ENCODE data around the gene SPTAN1.

Gene SPTAN1

DNA sequence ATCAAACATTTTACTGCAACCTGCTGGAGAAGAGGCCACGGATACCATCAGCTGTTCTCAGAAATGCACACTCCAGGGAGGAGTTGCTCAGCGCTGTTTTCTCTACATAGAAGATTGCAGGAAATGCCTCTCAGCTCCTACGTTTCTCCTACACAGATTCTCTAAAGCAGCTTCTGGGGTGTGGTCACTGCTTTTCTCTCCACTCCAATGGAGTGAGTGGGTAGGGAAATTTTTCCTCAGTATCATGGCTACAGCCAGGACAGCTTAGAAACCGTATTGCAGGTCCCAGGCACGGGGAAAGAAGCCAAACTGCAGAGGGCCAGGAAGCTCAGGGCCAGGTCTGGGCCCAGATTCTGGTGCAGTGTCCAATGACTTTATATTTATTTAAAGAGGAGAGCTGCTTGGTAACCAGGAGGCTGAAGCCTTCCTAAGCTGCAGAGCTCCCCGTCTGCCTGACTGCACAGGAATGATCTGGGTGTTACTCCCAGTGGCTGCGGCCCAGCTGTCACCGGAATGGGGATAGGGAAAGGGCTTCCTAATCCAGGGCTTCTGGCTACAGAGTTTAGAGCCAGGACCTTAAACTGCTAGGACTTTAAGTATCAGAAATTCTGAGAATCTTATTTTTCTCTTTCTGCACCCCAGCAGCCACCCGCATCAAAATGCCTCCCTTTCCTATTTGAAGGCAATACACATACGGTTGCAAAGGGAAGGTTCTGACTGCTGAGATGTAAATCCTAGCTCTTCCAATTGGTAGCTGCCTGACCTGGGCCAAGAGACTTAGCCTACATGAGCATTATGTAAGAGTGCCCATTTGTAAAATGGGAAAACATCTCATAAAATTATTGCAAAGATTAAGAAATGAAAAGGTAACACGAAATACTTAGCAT, 1.4 kb upstream of the SPTAN1 start:
- CTCF ChIA-PET, result no interaction called here
- TF ChIP-seq FOXM1 (IDR thresholded peaks at IDR 0.05; ENCODE audit: borderline replicate concordance), result no peak
- TF ChIP-seq ARNT (IDR thresholded peaks at IDR 0.05), result no peak
- no peak for TF ChIP-seq SP1 (IDR thresholded peaks at IDR 0.05)
- TF ChIP-seq SUZ12 (IDR thresholded peaks at IDR 0.05), result no peak
- no peak for TF ChIP-seq NFRKB (IDR thresholded peaks at IDR 0.05)
- no peak for TF ChIP-seq ZNF384 (IDR thresholded peaks at IDR 0.05)
- TF ChIP-seq HDGF (IDR thresholded peaks at IDR 0.05; ENCODE audit: borderline replicate concordance), result no peak
- TF ChIP-seq, protein P1, sequence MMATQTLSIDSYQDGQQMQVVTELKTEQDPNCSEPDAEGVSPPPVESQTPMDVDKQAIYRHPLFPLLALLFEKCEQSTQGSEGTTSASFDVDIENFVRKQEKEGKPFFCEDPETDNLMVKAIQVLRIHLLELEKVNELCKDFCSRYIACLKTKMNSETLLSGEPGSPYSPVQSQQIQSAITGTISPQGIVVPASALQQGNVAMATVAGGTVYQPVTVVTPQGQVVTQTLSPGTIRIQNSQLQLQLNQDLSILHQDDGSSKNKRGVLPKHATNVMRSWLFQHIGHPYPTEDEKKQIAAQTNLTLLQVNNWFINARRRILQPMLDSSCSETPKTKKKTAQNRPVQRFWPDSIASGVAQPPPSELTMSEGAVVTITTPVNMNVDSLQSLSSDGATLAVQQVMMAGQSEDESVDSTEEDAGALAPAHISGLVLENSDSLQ (IDR thresholded peaks at IDR 0.05), result no peak
- POLR2A ChIA-PET, result interaction anchor here (0.6 to 3.2 kb wide), 6 partner anchors 10 to 221 kb away, joined by 3 to 22 read pairs (median 3); partner anchors contain the start of genes GLE1 and ZDHHC12
- no peak for DNase-seq (ENCODE audit: extremely low spot score)

DNA sequence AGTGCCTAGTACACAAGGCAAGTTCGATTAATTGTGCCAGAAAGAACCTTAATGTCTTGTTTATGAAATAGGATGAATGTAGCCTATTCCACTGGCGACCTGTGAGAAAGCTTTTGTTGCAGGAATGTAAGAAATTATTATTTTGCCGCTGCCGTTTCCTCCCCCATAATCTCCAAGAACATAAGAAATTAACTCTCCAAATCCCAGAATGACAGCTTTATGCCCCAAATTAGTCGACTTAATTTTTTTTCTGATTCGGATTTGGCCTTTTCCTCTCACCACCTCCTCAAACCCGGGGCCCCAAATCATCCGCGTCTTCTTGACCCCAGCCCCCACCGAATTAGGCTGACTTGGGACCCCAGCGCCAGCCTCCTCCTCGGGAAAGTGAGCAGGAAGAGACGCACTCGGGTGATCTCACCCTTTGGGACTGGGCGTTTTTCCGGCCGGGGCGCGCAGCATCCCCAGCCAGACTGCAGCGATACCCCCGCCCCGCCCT, 682 bp upstream of the SPTAN1 start:
- ChIA-PET CTCF (no interaction called here), POLR2A (interaction anchor here (0.6 to 3.2 kb wide), 7 partner anchors 12 to 66 kb away, joined by 3 to 22 read pairs (median 3); partner anchors contain the start of gene GLE1)
- TF ChIP-seq BHLHE40 (IDR thresholded peaks at IDR 0.05; ENCODE audit: borderline replicate concordance) (no peak), ZNF384 (IDR thresholded peaks at IDR 0.05) (no peak), SUZ12 (IDR thresholded peaks at IDR 0.05) (no peak), CTBP1 (IDR thresholded peaks at IDR 0.05; ENCODE audit: borderline replicate concordance) (no peak), LEF1 (IDR thresholded peaks at IDR 0.05; ENCODE audit: borderline replicate concordance) (no peak), FOXA1 (IDR thresholded peaks at IDR 0.05) (no peak)
- TF ChIP-seq, protein P1 (IDR thresholded peaks at IDR 0.05), result no peak
- DNase-seq (ENCODE audit: extremely low spot score), result peak; percentile 84

DNA sequence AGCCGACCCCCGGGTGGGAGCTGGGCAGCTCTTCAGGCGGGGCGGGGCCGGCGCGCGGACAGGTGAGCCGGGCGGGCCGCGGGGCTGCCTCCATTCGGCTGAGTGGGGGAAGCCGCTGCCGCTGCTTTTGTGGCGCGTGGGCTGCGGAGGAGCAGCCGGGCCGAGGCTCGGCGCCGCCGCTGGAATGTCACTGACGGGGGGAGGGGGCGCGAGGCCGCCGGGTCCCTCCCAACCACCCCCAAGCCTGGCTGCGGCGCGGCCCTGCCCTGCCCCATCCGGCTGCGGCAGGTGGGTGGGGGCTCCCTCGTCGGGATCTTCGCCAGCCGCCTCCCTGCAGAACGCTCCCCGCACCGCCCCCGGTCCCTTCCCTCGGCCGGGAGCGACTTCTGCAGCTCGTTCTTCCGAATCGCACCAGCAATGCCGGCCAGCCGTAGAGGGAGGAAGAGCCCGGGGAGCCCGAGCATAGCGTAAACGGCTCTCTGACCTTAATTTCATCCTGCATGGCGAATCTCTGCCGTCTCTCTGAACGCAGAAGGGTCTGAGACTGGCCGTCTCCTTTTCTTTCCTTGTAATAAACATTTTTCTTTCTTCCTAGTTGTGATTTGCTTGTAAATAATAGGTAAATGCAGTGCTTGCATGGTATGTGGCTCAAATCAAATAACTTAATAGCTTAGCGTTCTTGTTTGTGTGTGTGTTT, 505 bp downstream of the SPTAN1 start:
- CTCF ChIA-PET, result interaction anchor here (1.4 kb wide), 1 partner anchor 114 kb away, joined by 3 read pairs; no protein-coding TSS in a partner anchor
- POLR2A ChIA-PET, result interaction anchor here (0.6 to 3.2 kb wide), 8 partner anchors 10 to 54 kb away, joined by 3 to 22 read pairs (median 3); partner anchors contain the start of gene GLE1
- TF ChIP-seq FOXK2 (IDR thresholded peaks at IDR 0.05), result no peak
- 0 out of 2 replicates have a peak, but pooled peaks have one; percentile 26 for TF ChIP-seq FOXM1 (IDR thresholded peaks at IDR 0.05; ENCODE audit: borderline replicate concordance)
- no peak for DNase-seq (ENCODE audit: extremely low spot score)

DNA sequence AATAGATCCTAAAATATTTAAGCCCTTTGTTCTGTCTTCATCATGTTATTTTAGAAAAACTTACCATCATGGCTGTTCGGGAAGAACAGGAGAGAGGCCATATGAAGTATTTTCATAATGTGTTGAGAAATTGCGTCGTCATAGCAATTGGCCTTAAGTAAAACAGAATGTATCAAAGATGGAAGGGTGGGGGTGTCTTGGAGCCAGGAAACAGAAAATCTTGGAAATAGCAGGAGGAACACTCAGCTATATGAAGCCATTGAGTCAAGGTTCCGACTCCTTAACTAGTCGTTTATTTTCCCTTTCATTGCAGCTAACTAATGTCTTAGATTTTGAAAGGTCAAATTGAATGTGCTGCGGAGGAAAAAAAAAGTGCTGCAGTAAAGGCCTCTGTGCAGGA, 1.3 kb downstream of the SPTAN1 start:
- no peak for DNase-seq (ENCODE audit: extremely low spot score)
- ChIA-PET CTCF (interaction anchor here (1.4 kb wide), 1 partner anchor 115 kb away, joined by 3 read pairs; no protein-coding TSS in a partner anchor), POLR2A (interaction anchor here (0.9 to 1.2 kb wide), 4 partner anchors 9 to 49 kb away, joined by 3 to 4 read pairs (median 4); no protein-coding TSS in a partner anchor)
- TF ChIP-seq BHLHE40 (IDR thresholded peaks at IDR 0.05; ENCODE audit: borderline replicate concordance), result no peak
- TF ChIP-seq SP1 (IDR thresholded peaks at IDR 0.05), result no peak
- TF ChIP-seq FOXA1 (IDR thresholded peaks at IDR 0.05), result no peak
- TF ChIP-seq, protein P1 (IDR thresholded peaks at IDR 0.05), result no peak
- no peak for TF ChIP-seq LEF1 (IDR thresholded peaks at IDR 0.05; ENCODE audit: borderline replicate concordance)

DNA sequence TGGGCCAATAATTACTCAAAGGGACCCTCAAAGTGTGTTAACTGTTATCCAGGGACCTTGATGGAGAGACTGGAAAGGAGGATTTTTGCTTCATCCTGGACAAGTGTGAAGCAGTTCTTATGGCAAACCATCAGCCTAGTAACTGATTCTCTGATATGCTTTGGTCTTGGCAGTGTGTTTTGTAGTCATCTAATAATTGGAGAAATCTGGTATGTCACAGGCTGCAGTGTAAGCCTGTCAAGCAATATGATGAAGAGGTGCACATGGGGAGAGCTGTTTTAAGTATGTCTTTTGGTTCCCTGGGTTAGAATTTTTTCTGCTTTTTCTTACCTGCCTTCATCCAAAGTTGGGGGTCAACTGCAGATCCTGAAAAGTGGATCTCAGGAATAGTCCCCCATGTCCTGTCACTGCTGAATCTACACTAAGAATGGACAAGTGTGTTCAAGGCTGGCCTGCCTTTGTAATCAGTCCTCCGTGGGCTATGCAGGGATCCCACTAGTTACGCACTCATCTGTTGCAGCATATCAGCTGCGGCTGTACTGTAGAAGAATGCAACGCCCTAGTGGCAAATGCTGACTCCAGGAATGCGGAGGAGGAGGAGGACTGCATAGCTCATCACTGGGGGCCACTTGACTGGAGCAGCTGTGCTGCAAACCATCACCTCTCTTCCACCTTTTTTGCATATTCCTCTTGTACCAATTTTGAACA, 1.9 kb downstream of the SPTAN1 start:
- DNase-seq (ENCODE audit: extremely low spot score), result peak; percentile 41
- POLR2A ChIA-PET, result interaction anchor here (0.9 to 1.2 kb wide), 4 partner anchors 8 to 49 kb away, joined by 3 to 4 read pairs (median 4); no protein-coding TSS in a partner anchor
- CTCF ChIA-PET, result no interaction called here
- TF ChIP-seq, protein P1 (IDR thresholded peaks at IDR 0.05), result no peak
- TF ChIP-seq TARDBP (IDR thresholded peaks at IDR 0.05) (no peak), CTBP1 (IDR thresholded peaks at IDR 0.05; ENCODE audit: borderline replicate concordance) (0 out of 2 replicates have a peak, but pooled peaks have one; percentile 20)
